GM12801 (cell line): ENCODE measurements around the gene PRKCA.

Source experiments
- CTCF ChIP-seq: IDR thresholded peaks from one replicate; pipeline ENCODE4 v1.5.1; 2011; ENCODE audit warnings: control low read depth; ENCODE audit not compliant: insufficient read length; ENCODE audit errors: extremely low read depth

The PRKCA gene

DNA sequence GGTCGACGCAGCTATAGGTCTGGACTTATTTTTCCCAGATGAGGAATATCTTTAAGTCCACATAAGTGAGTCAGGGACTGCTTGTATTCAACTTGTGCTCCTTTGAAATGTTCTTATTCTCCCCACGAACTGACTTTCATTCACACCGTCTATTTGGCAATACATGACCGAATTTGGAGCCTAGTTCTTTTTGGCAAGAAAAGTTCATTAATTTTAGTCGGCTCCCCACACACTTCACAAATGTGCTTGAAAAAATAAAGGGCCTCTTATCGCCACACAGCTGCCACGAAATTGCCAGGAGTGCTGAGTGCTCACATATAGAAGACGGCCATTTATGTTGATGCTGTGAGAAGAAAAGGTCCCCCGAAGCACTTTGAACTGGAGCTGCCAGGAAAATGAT lies 152.6 kb downstream of the PRKCA start:
- no peak for TF ChIP-seq CTCF

- TF ChIP-seq CTCF, result no peak
Observed at GRCh38 chr17:66458782-66459181, 156.4 kb downstream of the PRKCA start.

- TF ChIP-seq CTCF, result no peak
Observed at GRCh38 chr17:66459811-66460270, 157.4 kb downstream of the PRKCA start.

- TF ChIP-seq CTCF, result no peak
Observed at GRCh38 chr17:66460558-66460957, 158.1 kb downstream of the PRKCA start.

DNA sequence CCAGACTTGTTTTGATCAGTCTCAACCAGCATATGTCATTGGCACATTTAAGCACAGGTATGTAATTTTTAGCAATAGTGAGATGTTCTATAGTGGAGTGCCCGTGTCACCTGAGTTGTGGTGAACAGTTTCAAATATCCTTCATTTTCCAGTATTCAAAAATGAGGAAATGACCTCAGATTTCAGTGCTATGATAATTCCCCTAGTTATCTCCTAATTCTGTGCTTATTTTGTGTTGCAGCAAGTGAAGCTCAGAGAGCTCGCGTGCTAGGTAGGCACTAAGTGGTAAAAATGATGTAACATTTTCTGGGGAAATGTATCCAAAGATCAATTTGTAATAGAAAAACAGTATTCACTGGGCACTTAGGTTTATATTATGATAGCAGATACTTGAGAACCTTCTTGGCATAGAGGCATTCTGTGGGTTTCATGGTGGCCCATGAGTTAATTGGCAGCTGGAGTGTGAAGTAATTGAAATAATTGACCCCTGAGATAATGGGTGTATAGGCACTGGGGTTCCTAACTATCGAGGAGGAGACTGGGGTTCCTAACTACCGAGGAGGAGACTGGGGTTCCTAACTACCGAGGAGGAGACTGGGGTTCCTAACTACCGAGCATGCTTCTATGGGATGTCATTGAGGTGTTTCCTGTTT lies 159.1 kb downstream of the PRKCA start:
- no peak for TF ChIP-seq CTCF

- no peak for TF ChIP-seq CTCF
Observed at GRCh38 chr17:66462010-66462409, 159.6 kb downstream of the PRKCA start.

DNA sequence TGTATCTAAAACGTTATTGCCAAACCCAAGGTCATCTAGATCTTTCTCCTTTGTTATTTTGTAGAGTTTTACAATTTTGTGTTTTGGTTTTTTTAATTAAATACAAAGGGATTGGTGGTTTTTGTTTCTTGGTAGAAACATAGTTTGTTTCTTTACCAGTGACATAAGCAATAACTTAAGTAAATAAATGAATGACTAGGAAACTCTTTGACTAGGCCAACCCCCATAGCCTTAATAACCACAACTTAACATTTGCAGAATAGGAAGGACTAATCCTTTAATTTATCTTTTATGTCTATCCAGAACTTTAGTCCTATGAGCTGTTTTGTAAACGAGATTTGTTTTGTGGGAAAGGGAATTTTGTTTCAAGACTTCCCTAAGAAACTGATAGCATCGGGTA lies 162.5 kb downstream of the PRKCA start:
- TF ChIP-seq CTCF, result no peak
